HG02970 (cell line): ENCODE results near the gene PRAME.
"Not testable (repeated sequence)": the region's sequence is repeated elsewhere in the genome, so short reads cannot be mapped to it uniquely, and the experiment has no call there.

Experiments
- ATAC-seq: cut with Tn5 transposase; IDR thresholded peaks from one replicate; pipeline ENCODE4 v1.9.1; 2021; ENCODE audit warnings: mild to moderate bottlenecking, moderate library complexity, moderate number of reproducible peaks; ENCODE audit not compliant: unreplicated experiment, low FRiP score

The PRAME gene, protein sequence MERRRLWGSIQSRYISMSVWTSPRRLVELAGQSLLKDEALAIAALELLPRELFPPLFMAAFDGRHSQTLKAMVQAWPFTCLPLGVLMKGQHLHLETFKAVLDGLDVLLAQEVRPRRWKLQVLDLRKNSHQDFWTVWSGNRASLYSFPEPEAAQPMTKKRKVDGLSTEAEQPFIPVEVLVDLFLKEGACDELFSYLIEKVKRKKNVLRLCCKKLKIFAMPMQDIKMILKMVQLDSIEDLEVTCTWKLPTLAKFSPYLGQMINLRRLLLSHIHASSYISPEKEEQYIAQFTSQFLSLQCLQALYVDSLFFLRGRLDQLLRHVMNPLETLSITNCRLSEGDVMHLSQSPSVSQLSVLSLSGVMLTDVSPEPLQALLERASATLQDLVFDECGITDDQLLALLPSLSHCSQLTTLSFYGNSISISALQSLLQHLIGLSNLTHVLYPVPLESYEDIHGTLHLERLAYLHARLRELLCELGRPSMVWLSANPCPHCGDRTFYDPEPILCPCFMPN

DNA sequence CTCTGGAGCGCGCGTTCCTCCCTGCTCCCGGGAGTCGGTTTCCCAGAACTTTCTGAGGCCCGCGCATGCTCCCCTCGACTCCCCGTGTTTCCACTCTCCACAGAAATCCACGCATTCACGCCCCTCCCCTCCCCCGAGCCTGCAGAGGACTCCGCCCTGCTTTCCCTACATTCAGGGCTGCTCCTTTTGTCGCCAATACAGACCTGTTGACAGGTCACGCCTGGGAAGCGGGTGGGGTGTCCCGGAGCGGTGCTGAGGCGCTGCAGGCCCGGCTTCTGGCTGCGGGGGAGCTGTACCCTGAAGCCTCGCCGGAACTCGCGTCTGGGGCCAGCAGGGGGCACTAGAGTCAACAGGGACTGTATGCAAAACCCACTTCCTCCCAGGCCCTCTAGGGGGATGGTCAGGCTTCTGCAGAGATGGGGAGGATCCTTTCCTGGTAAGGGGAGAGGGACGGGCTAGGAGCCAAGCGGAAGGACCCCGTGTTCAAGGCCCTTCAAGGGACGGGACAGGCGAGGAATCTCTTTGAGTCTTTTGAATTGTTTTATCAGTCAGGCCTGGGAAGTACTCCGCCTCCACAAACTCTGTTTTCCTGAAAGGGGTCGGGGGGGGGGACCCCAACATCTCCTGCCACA, at the start of gene PRAME:
Gene PRAME (minus strand): TSS at position 294 of the 632 bp plus-strand sequence. CDS start 2,433 bp downstream, outside the sequence.
- ATAC-seq = no peak

DNA sequence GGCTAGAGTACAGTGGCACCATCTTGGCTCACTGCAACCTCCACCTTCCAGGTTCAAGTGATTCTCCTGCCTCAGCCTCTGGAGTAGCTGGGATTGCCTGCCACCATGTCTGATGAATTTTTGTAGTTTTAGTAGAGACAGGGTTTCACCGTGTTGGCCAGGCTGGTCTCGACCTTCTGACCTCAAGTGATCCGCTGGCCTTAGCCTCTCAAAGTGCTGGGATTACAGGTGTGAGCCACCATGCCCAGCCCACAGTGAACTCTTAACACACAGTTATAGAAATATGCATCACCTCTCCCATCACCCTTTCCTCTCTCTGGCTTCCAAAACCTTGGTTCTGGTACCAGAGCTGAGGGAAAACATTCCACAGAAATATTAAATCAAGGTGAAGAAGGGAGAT, 49.0 kb upstream of the PRAME start:
- not testable (repeated sequence) for ATAC-seq

DNA sequence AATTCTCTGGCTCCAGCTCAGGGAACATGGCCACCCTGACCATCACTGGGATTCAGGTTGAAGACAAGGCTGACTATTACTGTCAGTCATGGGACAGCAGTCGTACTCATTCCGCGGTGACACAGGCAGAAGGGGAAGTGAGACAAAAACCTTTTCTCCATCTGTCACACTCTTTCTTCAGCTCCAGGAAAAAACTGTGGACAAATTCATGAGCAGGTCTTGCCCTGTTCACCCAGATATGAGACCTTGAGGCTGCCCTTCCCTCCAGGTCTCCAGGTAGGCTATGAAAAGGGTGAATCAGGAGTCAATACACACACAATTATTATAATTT, 46.0 kb upstream of the PRAME start:
- ATAC-seq = no peak

DNA sequence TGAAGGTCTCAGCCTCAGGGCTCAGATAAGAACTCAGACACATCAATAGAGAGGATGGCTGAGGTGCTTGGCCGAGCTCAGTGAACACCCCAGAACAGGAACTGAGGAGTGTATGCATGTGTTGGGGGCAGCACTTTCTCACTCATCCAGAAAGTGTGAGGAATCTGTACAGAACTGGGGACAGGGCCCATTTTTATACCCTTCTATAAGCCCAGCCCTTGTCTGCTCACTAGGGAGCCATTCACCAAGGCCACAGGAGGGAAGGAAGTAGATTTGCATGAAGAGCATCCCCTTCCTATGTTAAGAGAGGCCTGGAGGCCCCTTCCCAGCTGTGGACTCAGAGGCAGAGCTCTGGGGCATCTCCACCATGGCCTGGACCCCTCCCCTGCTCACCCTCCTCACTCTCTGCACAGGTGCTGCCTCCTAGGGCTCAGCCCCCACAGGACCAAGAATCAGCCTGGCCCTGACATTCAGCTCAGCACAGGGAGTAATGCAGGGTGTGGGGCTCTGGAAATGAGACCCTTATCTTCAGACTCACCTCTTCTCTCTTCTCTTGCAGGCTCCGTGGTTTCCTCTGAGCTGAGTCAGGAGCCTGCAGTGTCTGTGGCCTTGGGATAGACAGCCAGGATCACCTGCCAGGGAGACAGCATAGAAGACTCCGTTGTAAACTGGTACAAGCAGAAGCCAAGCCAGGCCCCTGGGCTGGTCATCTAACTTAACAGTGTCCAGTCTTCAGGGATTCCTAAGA, 45.4 kb upstream of the PRAME start:
- ATAC-seq = no peak

DNA sequence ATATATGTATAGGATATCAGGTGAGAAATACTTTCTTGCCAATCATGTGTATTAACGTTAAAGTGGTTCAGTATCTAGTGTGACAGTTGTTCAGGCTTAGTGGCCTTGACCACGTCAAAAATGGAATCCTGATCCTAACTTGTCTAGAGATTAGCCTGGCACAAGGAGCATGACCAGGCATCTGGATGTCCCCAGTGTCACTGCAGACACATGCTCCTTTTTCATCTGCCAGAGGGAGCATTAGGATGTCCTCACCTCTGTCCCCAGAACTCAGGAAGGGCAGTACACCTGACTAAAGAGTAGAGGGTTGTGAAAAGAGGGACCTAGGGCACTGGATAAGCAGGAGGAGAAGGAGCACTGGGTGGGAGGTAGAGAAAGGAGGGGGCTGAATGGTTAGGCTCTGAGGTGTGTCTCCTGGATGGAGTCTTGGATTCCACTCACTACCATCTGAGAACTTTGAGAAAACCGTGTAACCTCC, 44.4 kb upstream of the PRAME start:
- no peak for ATAC-seq

DNA sequence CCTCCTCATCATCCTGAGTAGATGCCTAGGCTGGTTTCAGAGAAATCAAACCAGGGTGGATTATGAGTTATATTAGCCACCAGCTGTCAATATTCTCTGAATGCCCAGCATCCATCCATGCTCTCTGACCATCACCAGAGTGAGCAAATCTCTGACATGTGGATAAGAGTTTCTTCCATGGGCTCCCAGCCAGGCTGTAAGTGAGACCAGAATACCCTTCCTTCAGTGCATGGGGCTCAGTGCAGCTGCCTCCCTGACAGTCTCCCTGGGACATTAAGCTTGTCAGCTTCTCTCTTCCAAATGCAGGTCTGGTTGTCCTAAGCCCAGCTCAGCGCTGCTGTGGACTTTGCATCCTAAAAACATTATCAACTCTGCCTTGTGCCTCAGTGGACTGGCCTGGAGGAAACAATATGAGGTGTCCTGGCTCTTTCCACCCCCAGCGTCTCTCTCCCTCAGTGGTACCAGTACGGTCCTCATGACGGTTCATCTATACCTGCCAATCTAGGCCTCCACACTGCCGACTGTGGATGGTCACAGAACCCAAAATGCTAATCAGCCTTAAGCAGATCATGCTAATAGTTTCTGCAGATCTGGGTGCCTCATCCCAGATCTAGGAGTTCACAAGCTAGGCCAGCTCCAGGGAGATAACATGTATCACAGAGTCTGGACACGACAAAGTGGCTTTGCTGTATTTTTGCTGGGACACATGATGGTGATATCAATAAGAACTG, 41.6 kb upstream of the PRAME start:
- ATAC-seq = no peak

DNA sequence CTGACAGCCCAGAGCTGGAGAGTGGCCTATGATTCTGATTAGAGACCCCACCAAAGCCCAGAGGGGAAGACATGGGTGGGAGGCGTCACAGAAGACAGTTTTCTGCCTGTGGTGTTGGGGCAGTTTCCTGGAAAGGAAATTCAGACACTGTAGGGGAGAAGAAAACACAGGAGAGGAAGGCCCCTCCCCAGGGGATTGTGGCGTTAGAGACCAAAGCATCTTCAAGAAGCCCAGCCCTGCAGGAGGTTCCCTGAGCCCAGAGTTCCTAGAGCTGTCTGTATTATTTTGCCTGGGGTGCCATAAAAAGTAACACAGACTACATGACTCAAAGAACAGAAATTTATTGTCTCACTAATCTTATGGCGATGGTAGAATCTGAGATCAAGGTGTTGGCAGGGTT, 40.2 kb upstream of the PRAME start:
- no peak for ATAC-seq

DNA sequence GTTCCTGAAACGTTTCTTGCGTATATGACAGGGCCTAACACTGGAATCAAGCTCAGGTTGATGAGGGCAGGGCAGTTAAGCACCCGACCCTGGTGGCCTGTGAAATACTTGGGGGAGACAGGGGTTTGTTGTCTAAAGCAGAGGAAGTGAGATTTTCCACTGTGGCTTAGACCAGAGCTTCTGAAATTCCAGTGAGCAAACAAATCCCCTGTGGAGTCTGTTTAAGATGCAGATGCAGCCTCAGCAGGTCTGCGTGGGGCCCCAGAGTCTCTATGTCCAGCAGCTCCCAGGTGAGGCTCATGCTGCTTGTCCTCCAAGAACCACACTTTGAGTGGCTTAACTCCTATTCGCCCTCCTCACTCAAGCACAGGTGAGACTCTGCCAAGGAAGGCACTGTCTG, 39.1 kb upstream of the PRAME start:
- no peak for ATAC-seq

DNA sequence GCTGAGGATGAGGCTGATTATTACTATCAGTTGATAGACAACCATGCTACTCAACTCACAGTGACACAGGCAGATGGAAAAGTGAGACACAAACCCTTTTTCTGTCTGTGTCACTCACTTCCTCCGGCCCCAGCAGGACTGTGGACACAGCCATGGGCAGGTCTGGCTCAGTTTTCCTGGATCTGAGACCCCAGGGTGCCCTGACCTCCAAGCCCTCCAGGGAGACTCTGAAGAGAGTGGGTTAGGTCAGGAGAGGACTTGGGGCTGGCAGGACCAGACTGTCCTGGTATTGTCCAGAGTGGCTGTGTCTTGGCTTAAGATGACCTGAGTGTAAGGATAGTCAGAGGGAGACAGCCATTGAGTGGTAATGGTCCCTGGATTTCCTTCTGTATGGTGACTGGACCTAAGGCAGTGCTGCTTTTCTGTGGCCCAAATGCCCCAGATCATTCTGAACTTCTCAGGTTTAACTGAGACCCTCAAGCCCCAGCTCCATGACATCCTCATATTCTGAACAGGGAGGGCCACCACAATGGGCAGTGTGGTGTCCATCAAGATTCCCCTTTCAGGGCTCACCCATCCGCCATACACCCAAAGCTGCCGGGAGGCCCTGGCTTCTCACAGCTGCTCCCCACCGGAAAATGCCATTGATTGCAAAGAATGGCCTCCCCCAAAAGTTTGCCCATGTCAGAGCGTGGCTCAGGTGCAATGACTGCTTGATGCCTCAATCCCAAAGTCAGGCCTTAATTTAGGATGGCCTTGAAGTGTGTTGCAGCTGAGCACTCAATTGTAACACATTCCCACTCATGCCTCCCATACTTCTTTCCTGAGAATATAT, 36.2 kb upstream of the PRAME start:
- ATAC-seq = no peak

DNA sequence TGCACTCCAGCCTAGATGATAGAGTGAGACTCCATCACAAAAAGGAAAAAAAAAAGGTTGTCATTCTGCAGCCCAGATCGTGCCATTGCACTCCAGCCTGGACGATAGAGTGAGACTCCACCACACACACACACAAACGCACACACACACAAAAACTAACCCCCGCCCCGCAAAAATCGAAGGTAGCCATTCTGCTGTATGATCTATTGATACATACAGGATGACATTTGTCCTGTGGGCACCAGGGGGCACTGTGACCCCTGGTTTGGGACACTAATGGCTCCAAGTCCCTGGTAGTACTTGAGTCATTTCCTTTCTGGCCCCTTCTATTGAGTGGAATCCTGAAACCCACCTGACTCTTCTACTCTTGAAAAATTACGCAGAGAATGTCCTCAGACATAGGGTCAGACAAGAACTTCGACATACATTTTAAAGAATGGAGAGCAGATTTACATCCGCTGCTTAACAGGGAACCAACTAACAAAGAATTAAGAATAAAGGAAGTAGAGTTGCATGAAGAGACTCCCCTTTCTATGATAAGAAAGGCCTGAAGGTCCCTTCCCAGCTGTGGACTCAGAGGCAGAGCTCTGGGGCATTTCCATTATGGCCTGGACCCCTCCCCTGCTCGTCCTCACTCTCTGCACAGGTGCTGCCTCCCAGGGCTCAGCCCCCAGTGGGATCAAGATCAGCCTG, 35.0 kb upstream of the PRAME start:
- ATAC-seq = no peak

DNA sequence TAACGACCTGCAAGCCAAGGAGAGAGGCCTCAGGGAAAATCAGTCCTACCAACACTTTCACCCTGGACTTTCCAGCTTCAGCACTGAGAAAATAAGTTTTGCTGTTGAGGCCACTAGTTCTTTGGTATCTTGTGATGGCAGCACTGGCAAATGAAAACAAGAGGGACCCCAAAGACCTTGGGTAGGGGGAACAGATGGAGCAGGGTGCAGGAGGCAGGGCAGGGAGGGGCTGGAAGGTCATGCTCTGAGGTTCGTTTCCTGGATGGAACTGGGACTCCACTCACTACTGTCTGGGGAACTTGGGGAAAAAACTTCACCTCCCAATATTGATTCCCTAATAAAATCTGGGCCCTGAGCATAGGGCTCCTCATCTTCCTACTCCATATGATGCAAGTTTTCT, 34.2 kb upstream of the PRAME start:
- ATAC-seq = no peak

DNA sequence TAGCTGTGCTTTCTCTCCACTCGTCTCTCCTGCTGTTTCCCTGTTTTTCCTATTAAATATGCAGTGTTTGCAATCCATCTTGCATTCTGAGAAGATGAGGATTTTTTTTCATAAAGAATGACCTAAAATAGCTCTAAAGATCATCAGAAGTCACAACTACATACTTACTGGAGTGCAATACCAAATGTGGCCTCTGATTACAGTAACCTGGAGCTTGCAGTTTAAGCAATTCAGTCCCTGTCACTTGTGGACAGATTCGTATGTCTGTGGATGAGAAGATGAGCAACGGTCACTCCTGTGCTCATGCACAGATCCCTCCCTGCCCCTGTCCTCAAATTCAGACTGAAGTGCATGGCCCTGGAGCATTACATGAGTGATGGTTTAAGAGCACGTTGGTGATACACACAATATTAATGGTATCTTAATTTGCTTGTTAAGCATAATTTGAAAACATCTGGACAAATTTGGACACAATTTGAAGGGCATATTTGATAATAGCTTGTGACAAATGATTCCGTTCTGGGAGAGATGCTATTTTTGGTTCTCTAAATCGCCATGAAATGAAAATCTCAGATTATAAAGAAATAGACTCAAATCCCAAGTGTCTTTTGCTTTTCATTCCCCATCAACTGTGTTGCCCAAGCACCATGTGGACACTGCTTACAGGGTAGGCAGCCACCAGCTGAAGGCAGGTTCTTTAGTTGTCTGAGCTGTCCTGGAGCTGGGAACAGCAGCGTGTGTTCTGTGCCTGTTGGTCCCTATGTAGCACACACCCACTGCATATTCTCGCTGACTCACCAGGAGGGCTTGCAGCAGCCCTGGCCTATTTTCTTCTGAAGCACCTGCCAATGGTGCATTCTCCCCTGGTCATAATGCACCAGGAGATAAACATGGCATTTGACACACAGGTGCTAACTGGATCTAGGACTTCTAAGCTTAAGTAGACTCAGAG, 32.6 kb upstream of the PRAME start:
- ATAC-seq = no peak

DNA sequence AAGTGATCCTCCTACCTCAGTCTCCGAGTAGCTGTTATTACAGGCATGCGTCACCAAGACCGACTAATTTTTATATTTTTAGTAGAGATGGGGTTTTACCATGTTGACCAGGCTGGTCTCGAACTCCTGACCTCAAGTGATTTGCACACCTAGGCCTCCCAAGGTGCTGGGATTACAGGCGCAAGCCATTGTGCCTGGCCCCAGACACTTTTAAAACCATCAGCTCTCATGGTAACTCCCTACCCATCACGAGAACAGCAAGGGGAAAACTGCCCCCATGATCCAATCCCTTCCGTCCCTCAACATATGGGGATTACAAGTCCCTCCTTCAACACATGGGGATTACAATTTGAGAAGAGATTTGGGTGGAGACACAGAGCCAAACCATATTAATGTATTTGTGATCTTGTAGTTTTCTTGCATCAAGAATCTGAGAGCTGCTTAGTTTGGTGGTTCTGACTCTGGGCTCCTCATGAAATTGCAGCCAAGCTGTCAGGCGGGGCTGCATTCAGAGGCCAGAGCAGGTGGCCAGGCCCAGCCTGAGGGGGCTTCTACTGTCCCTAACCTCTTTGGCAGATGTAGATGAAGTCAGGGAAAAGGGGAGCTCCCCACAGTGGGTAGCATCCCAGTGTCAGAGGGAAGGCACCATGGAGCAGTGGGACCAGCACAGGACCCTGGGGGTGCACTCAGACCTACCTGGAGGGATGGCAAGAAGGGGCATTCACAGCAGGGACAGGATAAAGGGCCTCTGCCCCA, 31.2 kb upstream of the PRAME start:
- ATAC-seq = no peak

DNA sequence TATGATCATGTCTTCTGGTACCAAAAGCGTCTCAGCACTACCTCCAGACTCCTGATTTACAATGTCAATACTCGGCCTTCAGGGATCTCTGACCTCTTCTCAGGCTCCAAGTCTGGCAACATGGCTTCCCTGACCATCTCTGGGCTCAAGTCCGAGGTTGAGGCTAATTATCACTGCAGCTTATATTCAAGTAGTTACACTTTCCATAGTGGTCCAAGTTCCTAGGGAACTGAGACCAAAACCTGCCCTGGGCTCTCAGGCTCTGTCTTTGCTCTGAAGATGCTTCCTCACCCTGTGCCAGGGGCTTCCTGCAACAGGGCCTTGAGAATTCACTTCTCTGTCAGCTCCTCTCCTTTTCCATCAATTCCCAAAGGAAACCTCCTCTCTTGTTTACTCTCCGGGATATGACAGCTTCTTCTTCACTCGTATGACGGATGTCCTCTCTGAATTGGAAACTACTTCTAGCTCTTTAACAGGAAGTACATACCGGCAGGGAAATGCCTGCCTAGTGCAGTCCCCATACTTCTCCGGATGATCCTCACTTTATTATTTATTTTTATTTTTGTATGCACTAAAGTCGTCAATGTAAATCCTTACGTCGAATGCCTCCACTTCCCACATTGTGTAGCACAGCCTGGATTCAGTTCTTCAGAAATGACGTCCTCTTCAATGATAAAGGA, 29.6 kb upstream of the PRAME start:
- ATAC-seq = no peak

DNA sequence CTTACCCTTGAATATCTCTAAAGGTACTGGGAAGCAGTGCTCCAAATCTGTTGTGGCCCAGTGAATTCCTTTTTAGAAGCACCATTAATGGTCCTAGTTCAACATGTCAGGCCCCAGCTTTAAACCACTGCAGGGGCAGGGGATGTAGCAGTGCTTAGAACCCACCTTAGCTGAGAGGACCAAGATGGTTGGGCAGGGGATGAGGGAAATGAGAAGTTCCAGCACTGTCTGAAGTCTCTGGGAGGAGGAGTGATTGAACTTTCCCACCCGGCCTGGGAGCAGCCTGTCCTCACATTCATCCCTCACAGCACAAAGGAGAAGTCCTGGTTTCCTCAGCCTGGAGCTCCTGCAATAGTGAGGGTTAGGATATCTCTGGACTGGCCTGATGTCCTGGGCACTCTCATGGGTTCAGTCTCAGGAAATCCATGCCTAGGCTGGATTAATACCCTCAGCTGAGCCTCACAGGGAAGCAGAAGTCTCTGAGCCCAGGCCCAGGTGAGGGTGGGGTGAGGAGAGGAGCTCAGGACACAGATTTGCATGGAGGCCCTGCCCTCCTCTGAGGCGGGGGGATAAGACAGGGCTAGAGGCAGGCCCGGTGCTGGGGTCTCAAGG, 28.6 kb upstream of the PRAME start:
- ATAC-seq = no peak

DNA sequence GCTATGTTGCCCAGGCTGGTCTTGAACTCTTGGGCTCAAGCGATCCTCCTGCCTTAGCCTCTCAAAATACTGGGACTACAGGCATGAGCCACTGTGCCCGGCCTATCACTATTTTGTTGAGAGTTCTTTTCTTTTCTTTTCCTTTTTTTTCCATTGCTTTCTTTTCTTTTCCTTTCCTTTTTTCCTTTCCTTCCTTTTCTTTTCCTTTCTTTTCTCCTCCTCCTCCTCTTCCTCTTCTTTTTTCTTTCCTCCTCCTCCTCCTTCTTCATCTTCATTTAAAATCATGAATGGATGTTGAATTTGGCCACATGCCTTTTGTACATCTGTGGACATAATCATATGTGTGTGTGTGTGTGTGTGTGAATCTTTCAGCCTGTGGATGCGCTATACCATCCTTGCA, 25.7 kb upstream of the PRAME start:
- no peak for ATAC-seq
